ENCODE results near the gene GFI1. TPM values are rescaled to one million over a fixed set of nuclear protein-coding genes. Genes with fewer than 3 reads are reported as not detected.

The GFI1 gene
- total and polyA plus RNA-seq, 2 experiments from 2014 or later, result 0.21 TPM; not detected in 1

GRCh38 chr1:92503926-92504285 is 17.2 kb upstream of the GFI1 start:
- Histone ChIP-seq H3K4me1 (ENCODE audit: insufficient read depth) (no peaks in the 10 kb centered on the region), H3K9me2 (ENCODE audit: insufficient read depth) (no peaks in the 10 kb centered on the region), H2AFZ (no peak overlapping the region), H3K4me3 (no peak overlapping the region), H3K79me2 (replicated peaks; ENCODE audit: insufficient read depth) (no peaks in the 10 kb centered on the region), H3K27ac (ENCODE audit: low read depth) (no peak overlapping the region), H3K4me2 (no peak overlapping the region), H4K20me1 (replicated peaks; ENCODE audit: insufficient read depth) (no peaks in the 10 kb centered on the region), H3K27me3 (ENCODE audit: insufficient read depth) (no peaks in the 10 kb centered on the region), H3K36me3 (ENCODE audit: insufficient read depth) (no peaks in the 10 kb centered on the region), H3F3A (replicated peaks; ENCODE audit: low read depth) (no peaks in the 10 kb centered on the region)
- peaks cover 3% of the 10 kb centered on the region for H3K27me3 Mint-ChIP-seq (ENCODE audit: insufficient read depth, low read depth, poor library complexity)
- DNase-seq (ENCODE audit: low spot score) (no peak), ATAC-seq (no peak)
- no peaks in the 10 kb centered on the region for H3K9me3 Mint-ChIP-seq
- no peak for TF ChIP-seq ETS1 (IDR thresholded peaks at IDR 0.05)
- no peak for TF ChIP-seq ZNF331 (CRISPR knock-in tag; IDR thresholded peaks at IDR 0.05; ENCODE audit: low read depth)
- TF ChIP-seq EZH2phosphoT487 (IDR thresholded peaks at IDR 0.05; ENCODE audit: unreplicated experiment), result no peak
- no peak for TF ChIP-seq REST (IDR thresholded peaks at IDR 0.05; ENCODE audit: unreplicated experiment)
- no peak for TF ChIP-seq NANOG (IDR thresholded peaks at IDR 0.05; ENCODE audit: borderline replicate concordance)
- TF ChIP-seq EZH2 (IDR thresholded peaks at IDR 0.05; ENCODE audit: low read depth, unreplicated experiment), result no peak
- TF ChIP-seq POLR2AphosphoS5 (IDR thresholded peaks at IDR 0.05; ENCODE audit: low read depth), result no peak
- no peak for TF ChIP-seq JUNB (IDR thresholded peaks at IDR 0.05; ENCODE audit: unreplicated experiment)
- TF ChIP-seq, protein P1, sequence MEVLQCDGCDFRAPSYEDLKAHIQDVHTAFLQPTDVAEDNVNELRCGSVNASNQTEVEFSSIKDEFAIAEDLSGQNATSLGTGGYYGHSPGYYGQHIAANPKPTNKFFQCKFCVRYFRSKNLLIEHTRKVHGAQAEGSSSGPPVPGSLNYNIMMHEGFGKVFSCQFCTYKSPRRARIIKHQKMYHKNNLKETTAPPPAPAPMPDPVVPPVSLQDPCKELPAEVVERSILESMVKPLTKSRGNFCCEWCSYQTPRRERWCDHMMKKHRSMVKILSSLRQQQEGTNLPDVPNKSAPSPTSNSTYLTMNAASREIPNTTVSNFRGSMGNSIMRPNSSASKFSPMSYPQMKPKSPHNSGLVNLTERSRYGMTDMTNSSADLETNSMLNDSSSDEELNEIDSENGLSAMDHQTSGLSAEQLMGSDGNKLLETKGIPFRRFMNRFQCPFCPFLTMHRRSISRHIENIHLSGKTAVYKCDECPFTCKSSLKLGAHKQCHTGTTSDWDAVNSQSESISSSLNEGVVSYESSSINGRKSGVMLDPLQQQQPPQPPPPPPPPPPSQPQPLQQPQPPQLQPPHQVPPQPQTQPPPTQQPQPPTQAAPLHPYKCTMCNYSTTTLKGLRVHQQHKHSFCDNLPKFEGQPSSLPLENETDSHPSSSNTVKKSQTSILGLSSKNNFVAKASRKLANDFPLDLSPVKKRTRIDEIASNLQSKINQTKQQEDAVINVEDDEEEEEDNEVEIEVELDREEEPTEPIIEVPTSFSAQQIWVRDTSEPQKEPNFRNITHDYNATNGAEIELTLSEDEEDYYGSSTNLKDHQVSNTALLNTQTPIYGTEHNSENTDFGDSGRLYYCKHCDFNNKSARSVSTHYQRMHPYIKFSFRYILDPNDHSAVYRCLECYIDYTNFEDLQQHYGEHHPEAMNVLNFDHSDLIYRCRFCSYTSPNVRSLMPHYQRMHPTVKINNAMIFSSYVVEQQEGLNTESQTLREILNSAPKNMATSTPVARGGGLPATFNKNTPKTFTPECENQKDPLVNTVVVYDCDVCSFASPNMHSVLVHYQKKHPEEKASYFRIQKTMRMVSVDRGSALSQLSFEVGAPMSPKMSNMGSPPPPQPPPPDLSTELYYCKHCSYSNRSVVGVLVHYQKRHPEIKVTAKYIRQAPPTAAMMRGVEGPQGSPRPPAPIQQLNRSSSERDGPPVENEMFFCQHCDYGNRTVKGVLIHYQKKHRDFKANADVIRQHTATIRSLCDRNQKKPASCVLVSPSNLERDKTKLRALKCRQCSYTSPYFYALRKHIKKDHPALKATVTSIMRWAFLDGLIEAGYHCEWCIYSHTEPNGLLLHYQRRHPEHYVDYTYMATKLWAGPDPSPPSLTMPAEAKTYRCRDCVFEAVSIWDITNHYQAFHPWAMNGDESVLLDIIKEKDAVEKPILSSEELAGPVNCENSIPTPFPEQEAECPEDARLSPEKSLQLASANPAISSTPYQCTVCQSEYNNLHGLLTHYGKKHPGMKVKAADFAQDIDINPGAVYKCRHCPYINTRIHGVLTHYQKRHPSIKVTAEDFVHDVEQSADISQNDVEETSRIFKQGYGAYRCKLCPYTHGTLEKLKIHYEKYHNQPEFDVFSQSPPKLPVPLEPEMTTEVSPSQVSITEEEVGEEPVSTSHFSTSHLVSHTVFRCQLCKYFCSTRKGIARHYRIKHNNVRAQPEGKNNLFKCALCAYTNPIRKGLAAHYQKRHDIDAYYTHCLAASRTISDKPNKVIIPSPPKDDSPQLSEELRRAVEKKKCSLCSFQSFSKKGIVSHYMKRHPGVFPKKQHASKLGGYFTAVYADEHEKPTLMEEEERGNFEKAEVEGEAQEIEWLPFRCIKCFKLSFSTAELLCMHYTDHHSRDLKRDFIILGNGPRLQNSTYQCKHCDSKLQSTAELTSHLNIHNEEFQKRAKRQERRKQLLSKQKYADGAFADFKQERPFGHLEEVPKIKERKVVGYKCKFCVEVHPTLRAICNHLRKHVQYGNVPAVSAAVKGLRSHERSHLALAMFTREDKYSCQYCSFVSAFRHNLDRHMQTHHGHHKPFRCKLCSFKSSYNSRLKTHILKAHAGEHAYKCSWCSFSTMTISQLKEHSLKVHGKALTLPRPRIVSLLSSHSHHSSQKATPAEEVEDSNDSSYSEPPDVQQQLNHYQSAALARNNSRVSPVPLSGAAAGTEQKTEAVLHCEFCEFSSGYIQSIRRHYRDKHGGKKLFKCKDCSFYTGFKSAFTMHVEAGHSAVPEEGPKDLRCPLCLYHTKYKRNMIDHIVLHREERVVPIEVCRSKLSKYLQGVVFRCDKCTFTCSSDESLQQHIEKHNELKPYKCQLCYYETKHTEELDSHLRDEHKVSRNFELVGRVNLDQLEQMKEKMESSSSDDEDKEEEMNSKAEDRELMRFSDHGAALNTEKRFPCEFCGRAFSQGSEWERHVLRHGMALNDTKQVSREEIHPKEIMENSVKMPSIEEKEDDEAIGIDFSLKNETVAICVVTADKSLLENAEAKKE (CRISPR knock-in tag; IDR thresholded peaks at IDR 0.05), result no peak
- TF ChIP-seq, protein P2, sequence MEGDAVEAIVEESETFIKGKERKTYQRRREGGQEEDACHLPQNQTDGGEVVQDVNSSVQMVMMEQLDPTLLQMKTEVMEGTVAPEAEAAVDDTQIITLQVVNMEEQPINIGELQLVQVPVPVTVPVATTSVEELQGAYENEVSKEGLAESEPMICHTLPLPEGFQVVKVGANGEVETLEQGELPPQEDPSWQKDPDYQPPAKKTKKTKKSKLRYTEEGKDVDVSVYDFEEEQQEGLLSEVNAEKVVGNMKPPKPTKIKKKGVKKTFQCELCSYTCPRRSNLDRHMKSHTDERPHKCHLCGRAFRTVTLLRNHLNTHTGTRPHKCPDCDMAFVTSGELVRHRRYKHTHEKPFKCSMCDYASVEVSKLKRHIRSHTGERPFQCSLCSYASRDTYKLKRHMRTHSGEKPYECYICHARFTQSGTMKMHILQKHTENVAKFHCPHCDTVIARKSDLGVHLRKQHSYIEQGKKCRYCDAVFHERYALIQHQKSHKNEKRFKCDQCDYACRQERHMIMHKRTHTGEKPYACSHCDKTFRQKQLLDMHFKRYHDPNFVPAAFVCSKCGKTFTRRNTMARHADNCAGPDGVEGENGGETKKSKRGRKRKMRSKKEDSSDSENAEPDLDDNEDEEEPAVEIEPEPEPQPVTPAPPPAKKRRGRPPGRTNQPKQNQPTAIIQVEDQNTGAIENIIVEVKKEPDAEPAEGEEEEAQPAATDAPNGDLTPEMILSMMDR (conservative IDR thresholded peaks at IDR 0.05; ENCODE audit: low read depth in 2 of 2), result no peak
- TF ChIP-seq STAT1 (IDR thresholded peaks at IDR 0.05; ENCODE audit: unreplicated experiment), result no peak
- no peak for TF ChIP-seq CREB1 (CRISPR knock-in tag; IDR thresholded peaks at IDR 0.05; ENCODE audit: low read depth)
- H3K4me1 Mint-ChIP-seq, result no peaks in the 10 kb centered on the region
- H3K4me3 Mint-ChIP-seq, result no peak overlapping the region
- no peaks in the 10 kb centered on the region for H3K36me3 Mint-ChIP-seq (ENCODE audit: low read depth)
- no peak overlapping the region for H3K27ac Mint-ChIP-seq
